ENCODE measurements around the gene IQGAP1.
"Not testable (repeated sequence)": the region's sequence is repeated elsewhere in the genome, so short reads cannot be mapped to it uniquely, and the experiment has no call there.

Gene IQGAP1

GRCh38 chr15:90513893-90514292, 125.9 kb downstream of the IQGAP1 start:
- not testable (repeated sequence) for H3K27me3 ChIP-seq (ENCODE audit: control insufficient read depth in 1 of 2, insufficient read depth in 2 of 2, low read length in 2 of 2); H3K36me3 ChIP-seq (ENCODE audit: control insufficient read depth in 1 of 2, insufficient read depth in 2 of 2, low read length in 2 of 2); H3K27ac ChIP-seq (ENCODE audit: low read depth, low read length); H3K9me3 ChIP-seq (ENCODE audit: control insufficient read depth in 1 of 2, low read length in 2 of 2); H3K4me3 ChIP-seq (ENCODE audit: low read depth in 1 of 2, low read length in 2 of 2); H3K4me1 ChIP-seq (ENCODE audit: control insufficient read depth in 1 of 2, insufficient read depth in 2 of 2, low read length in 2 of 2); H3K9ac ChIP-seq (ENCODE audit: low read depth in 1 of 2, low read length in 2 of 2)

GRCh38 chr15:90519688-90520087, 131.6 kb downstream of the IQGAP1 start:
- H3K27me3 ChIP-seq (ENCODE audit: control insufficient read depth in 1 of 2, insufficient read depth in 2 of 2, low read length in 2 of 2): no peaks in the 10 kb centered on the region
- H3K9me3 ChIP-seq (ENCODE audit: control insufficient read depth in 1 of 2, low read length in 2 of 2): no peaks in the 10 kb centered on the region
- H3K4me1 ChIP-seq (ENCODE audit: control insufficient read depth in 1 of 2, insufficient read depth in 2 of 2, low read length in 2 of 2): no peaks in the 10 kb centered on the region
- no peak overlapping the region for H3K27ac ChIP-seq (ENCODE audit: low read depth, low read length)
- H3K9ac ChIP-seq (ENCODE audit: low read depth in 1 of 2, low read length in 2 of 2): no peak overlapping the region
- H3K36me3 ChIP-seq (ENCODE audit: control insufficient read depth in 1 of 2, insufficient read depth in 2 of 2, low read length in 2 of 2): no peaks in the 10 kb centered on the region
- H3K4me3 ChIP-seq (ENCODE audit: low read depth in 1 of 2, low read length in 2 of 2): no peak overlapping the region

GRCh38 chr15:90520365-90520764, 132.3 kb downstream of the IQGAP1 start:
- Histone ChIP-seq H3K36me3 (ENCODE audit: control insufficient read depth in 1 of 2, insufficient read depth in 2 of 2, low read length in 2 of 2) (no peaks in the 10 kb centered on the region), H3K4me3 (ENCODE audit: low read depth in 1 of 2, low read length in 2 of 2) (no peak overlapping the region), H3K9ac (ENCODE audit: low read depth in 1 of 2, low read length in 2 of 2) (no peak overlapping the region), H3K27ac (ENCODE audit: low read depth, low read length) (no peak overlapping the region), H3K4me1 (ENCODE audit: control insufficient read depth in 1 of 2, insufficient read depth in 2 of 2, low read length in 2 of 2) (no peaks in the 10 kb centered on the region), H3K9me3 (ENCODE audit: control insufficient read depth in 1 of 2, low read length in 2 of 2) (no peaks in the 10 kb centered on the region), H3K27me3 (ENCODE audit: control insufficient read depth in 1 of 2, insufficient read depth in 2 of 2, low read length in 2 of 2) (no peaks in the 10 kb centered on the region)

- no peak overlapping the region for H3K9ac ChIP-seq (ENCODE audit: low read depth in 1 of 2, low read length in 2 of 2)
- H3K9me3 ChIP-seq (ENCODE audit: control insufficient read depth in 1 of 2, low read length in 2 of 2): no peaks in the 10 kb centered on the region
- no peak overlapping the region for H3K4me3 ChIP-seq (ENCODE audit: low read depth in 1 of 2, low read length in 2 of 2)
- H3K27me3 ChIP-seq (ENCODE audit: control insufficient read depth in 1 of 2, insufficient read depth in 2 of 2, low read length in 2 of 2): no peaks in the 10 kb centered on the region
- no peaks in the 10 kb centered on the region for H3K36me3 ChIP-seq (ENCODE audit: control insufficient read depth in 1 of 2, insufficient read depth in 2 of 2, low read length in 2 of 2)
- H3K4me1 ChIP-seq (ENCODE audit: control insufficient read depth in 1 of 2, insufficient read depth in 2 of 2, low read length in 2 of 2): no peaks in the 10 kb centered on the region
- no peak overlapping the region for H3K27ac ChIP-seq (ENCODE audit: low read depth, low read length)
These were observed 135.3 kb downstream of the IQGAP1 start for GRCh38 chr15:90523373-90523772.

- not testable (repeated sequence) for H3K9ac ChIP-seq (ENCODE audit: low read depth in 1 of 2, low read length in 2 of 2); H3K4me1 ChIP-seq (ENCODE audit: control insufficient read depth in 1 of 2, insufficient read depth in 2 of 2, low read length in 2 of 2); H3K36me3 ChIP-seq (ENCODE audit: control insufficient read depth in 1 of 2, insufficient read depth in 2 of 2, low read length in 2 of 2); H3K4me3 ChIP-seq (ENCODE audit: low read depth in 1 of 2, low read length in 2 of 2); H3K9me3 ChIP-seq (ENCODE audit: control insufficient read depth in 1 of 2, low read length in 2 of 2); H3K27me3 ChIP-seq (ENCODE audit: control insufficient read depth in 1 of 2, insufficient read depth in 2 of 2, low read length in 2 of 2); H3K27ac ChIP-seq (ENCODE audit: low read depth, low read length)
These were observed 136.2 kb downstream of the IQGAP1 start for GRCh38 chr15:90524018-90524803.

- peak overlapping the region; percentile 61 to 77 for H3K9ac ChIP-seq (ENCODE audit: low read depth in 1 of 2, low read length in 2 of 2)
- H3K27ac ChIP-seq (ENCODE audit: low read depth, low read length): peak overlapping the region; percentile 81
- H3K36me3 ChIP-seq (ENCODE audit: control insufficient read depth in 1 of 2, insufficient read depth in 2 of 2, low read length in 2 of 2): no peaks in the 10 kb centered on the region
- peak overlapping the region; percentile 69 to 76 for H3K4me3 ChIP-seq (ENCODE audit: low read depth in 1 of 2, low read length in 2 of 2)
- no peaks in the 10 kb centered on the region for H3K27me3 ChIP-seq (ENCODE audit: control insufficient read depth in 1 of 2, insufficient read depth in 2 of 2, low read length in 2 of 2)
- H3K9me3 ChIP-seq (ENCODE audit: control insufficient read depth in 1 of 2, low read length in 2 of 2): no peaks in the 10 kb centered on the region
- H3K4me1 ChIP-seq (ENCODE audit: control insufficient read depth in 1 of 2, insufficient read depth in 2 of 2, low read length in 2 of 2): peaks cover 9 to 17% of the 10 kb centered on the region in 2 donors
These were observed 140.9 kb downstream of the IQGAP1 start for GRCh38 chr15:90529011-90529370.

GRCh38 chr15:90529371-90530249, 141.6 kb downstream of the IQGAP1 start, which contains the start of gene CRTC3:
Gene CRTC3 (plus strand): TSS chr15:90529923. CDS start chr15:90530072, 149 bp downstream.
- H3K9ac ChIP-seq (ENCODE audit: low read depth in 1 of 2, low read length in 2 of 2): peak within 1 kb of the TSS; percentile 77 to 80
- peak within 1 kb of the TSS; percentile 76 to 90 for H3K4me3 ChIP-seq (ENCODE audit: low read depth in 1 of 2, low read length in 2 of 2)
- H3K4me1 ChIP-seq (ENCODE audit: control insufficient read depth in 1 of 2, insufficient read depth in 2 of 2, low read length in 2 of 2): peaks cover 9 to 17% of the 10 kb centered on the region in 2 donors
- H3K36me3 ChIP-seq (ENCODE audit: control insufficient read depth in 1 of 2, insufficient read depth in 2 of 2, low read length in 2 of 2): no peaks in the 10 kb centered on the region
- peak within 1 kb of the TSS; percentile 81 for H3K27ac ChIP-seq (ENCODE audit: low read depth, low read length)
- H3K9me3 ChIP-seq (ENCODE audit: control insufficient read depth in 1 of 2, low read length in 2 of 2): no peaks in the 10 kb centered on the region
- H3K27me3 ChIP-seq (ENCODE audit: control insufficient read depth in 1 of 2, insufficient read depth in 2 of 2, low read length in 2 of 2): no peaks in the 10 kb centered on the region

- Histone ChIP-seq H3K36me3 (ENCODE audit: control insufficient read depth in 1 of 2, insufficient read depth in 2 of 2, low read length in 2 of 2) (no peaks in the 10 kb centered on the region), H3K9me3 (ENCODE audit: control insufficient read depth in 1 of 2, low read length in 2 of 2) (no peaks in the 10 kb centered on the region), H3K27me3 (ENCODE audit: control insufficient read depth in 1 of 2, insufficient read depth in 2 of 2, low read length in 2 of 2) (no peaks in the 10 kb centered on the region), H3K4me1 (ENCODE audit: control insufficient read depth in 1 of 2, insufficient read depth in 2 of 2, low read length in 2 of 2) (peaks cover 9 to 17% of the 10 kb centered on the region in 2 donors), H3K9ac (ENCODE audit: low read depth in 1 of 2, low read length in 2 of 2) (peak overlapping the region; percentile 72 to 80), H3K27ac (ENCODE audit: low read depth, low read length) (peak overlapping the region; percentile 70), H3K4me3 (ENCODE audit: low read depth in 1 of 2, low read length in 2 of 2) (peak overlapping the region; percentile 70 to 90)
These were observed 142.4 kb downstream of the IQGAP1 start for GRCh38 chr15:90530250-90531051.

- no peak overlapping the region for H3K27ac ChIP-seq (ENCODE audit: low read depth, low read length)
- H3K4me3 ChIP-seq (ENCODE audit: low read depth in 1 of 2, low read length in 2 of 2): peak overlapping the region; percentile 70 to 90
- no peaks in the 10 kb centered on the region for H3K36me3 ChIP-seq (ENCODE audit: control insufficient read depth in 1 of 2, insufficient read depth in 2 of 2, low read length in 2 of 2)
- H3K9ac ChIP-seq (ENCODE audit: low read depth in 1 of 2, low read length in 2 of 2): peak overlapping the region; percentile 72 to 80
- H3K27me3 ChIP-seq (ENCODE audit: control insufficient read depth in 1 of 2, insufficient read depth in 2 of 2, low read length in 2 of 2): no peaks in the 10 kb centered on the region
- H3K4me1 ChIP-seq (ENCODE audit: control insufficient read depth in 1 of 2, insufficient read depth in 2 of 2, low read length in 2 of 2): peaks cover 12 to 22% of the 10 kb centered on the region in 2 donors
- H3K9me3 ChIP-seq (ENCODE audit: control insufficient read depth in 1 of 2, low read length in 2 of 2): no peaks in the 10 kb centered on the region
These were observed 143.1 kb downstream of the IQGAP1 start for GRCh38 chr15:90531147-90531546.
